RCC 7860 (cell line): ENCODE measurements around the gene HABP4.

Source experiments
- DNase-seq: peaks from one replicate; pipeline ENCODE4 v3.0.0-alpha.2; 2015; ENCODE audit warnings: low spot score
- FAIRE-seq: peaks from 2 replicates; lab custom pipeline; 2012; peaks lifted over from hg19 to GRCh38; lab: Jason Lieb, UNC

The HABP4 gene

DNA sequence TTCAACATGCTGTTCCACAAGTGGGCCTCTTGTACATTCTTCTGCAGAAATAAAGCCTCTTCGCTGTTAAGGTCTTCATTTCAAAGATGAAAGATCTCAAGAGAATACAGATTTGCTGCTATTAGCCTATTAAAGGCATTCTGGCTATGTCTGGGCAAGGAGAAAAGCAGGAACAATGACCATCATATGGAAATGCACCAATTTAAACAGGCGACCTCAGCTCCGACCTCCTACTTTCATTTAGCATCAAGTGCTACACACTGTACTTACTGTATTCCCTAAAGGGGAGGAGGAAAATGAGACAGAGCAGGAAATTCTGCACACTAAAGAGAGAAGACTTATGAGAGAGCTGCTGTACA, 64.8 kb downstream of the HABP4 start:
- no peak for DNase-seq
- FAIRE-seq: no peak

DNA sequence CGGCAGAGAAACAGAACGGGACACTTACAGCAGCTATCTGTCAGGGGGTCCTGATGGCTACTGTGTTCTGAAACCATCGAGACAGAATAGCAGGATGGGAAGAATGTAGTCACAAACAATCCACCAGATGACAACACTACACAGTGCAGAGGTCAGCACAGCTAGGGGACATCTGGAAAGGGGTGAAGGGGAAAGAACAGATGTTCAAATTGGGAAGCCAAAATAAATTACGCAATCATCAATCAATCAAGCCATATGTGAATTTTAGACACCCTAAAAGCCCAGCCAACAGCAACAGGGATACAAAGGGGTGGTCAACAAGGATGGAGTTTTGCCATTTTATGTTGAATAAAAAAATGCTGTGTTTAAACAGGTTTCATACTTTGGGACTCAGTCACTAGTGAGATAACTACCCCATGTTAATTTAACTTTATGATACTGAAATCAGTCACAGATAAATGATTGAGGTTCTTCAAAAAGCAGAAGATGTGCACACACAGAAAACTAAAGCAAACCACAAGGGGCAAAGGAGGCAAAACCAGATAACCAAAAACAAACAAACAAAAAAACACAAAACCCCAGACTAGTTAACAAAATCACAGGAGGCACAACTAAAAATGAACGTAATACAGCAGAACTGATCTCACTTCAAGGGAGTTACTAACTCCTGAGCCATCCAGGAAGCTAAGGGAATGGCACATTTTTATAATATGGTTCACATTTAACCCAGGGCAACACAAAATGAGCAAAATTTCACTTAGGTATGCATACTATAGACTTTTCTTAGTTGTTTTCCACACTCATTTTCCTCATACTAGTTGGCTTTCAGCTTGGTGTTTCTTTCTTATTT, 65.9 kb downstream of the HABP4 start:
- no peak for FAIRE-seq

GRCh38 chr9:96519095-96519494, 69.1 kb downstream of the HABP4 start:
- FAIRE-seq: no peak
- no peak for DNase-seq

More for the DNA sequence above, 65.9 kb downstream of the HABP4 start:
- no peak for DNase-seq

DNA sequence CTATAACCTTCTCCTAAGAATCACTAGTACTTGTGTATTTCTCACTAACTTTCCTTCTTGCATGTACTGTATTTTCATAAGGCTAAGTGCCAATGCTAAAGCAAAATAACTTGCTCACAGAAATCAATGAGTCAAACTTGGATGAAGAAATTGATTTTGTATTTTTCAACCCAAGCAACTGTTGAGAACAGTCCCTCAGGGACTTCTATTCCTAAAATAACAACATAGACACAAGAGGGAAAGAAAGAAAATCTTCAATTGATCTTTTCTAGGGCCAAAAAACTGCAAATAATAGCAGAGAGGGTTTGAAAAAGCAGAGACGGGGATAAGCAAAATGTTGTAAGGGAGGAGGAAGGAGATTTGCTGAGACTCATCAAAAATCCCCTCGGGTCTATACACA, 69.8 kb downstream of the HABP4 start:
- DNase-seq: no peak
- FAIRE-seq: no peak

DNA sequence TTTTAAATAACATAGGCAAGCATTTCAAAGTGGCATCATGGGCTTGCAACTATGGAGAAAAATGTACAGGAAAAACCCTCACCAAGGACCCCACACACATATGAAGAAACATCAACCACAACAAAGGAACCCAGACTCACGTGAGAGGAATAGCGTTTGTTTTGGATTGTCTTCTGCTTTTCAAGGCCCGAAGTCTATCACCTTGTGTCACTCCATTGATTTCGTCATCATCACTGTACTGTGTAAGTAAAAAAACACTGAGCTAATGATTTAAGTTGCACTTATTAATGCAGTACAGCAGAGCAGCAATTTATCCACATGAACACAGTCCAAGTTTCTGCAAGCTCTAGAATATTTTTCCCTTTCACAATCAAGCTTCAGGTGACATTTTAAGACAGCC, 72.4 kb downstream of the HABP4 start:
- no peak for FAIRE-seq
- no peak for DNase-seq

- FAIRE-seq: no peak
These were observed 73.4 kb downstream of the HABP4 start for GRCh38 chr9:96523374-96523773.

DNA sequence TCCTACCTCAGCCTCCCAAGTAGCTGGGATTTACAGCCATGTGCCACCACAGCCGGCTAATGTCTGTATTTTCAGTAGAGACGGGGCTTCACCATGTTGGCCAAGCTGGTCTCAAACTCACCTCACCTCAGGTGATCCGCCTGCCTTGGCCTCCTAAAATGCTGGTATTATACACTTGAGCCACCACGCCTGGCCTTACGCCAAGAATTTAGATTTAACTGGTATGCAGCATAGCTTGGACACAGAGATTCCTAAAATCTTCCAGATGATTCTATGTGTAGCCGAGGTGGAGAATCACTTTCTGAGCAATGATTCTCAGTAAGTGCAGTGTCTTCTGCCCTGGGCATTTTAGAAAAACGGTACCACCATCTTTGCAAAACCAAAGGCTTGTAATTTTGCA, 74.1 kb downstream of the HABP4 start:
- no peak for FAIRE-seq
- no peak for DNase-seq

More at GRCh38 chr9:96523374-96523773, 73.4 kb downstream of the HABP4 start:
- DNase-seq: no peak

- FAIRE-seq: no peak
- no peak for DNase-seq
These were observed 74.8 kb downstream of the HABP4 start for GRCh38 chr9:96524764-96525163.

DNA sequence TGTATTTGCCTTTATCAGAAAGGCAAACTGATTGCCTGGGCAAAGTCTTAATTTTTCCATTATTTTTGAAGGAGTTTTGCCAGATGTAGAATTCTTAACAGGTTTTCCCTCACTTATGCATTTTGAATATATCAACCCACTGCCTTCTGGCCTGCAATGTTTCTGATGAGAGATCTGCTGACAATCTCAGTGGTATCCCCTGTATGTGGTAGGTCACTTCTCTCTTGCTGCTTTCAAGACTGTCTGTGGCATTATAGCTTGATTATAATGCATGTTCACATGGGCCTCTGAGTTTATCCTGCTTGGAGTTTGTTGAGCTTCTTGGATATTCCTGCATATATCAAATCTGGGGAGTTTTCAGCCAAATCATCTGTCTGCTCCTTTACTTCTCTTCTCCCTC, 82.2 kb downstream of the HABP4 start:
- DNase-seq (no peak), FAIRE-seq (no peak)

DNA sequence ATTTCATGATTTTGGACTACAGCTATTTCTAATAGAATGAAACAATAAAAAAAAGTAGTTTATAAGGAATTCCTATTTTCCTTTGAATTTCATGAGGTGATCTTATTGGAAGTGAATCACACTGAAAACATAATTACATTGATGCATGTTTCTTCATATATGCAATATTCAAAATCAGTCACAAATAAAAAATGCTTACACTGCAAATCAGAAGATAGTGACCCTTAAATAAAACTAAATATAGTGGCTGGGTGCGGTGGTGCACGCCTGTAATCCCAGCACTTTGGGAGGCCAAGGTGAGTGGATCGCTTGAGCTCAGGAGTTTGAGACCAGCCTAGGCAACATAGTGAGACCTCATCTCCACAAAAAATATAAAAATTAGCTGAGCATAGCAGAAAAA, 90.1 kb downstream of the HABP4 start:
- FAIRE-seq: no peak

More for the DNA sequence above, 90.1 kb downstream of the HABP4 start:
- DNase-seq: no peak
